ENCODE results near the gene PHKG1. TPM values are rescaled to one million over a fixed set of nuclear protein-coding genes. Genes with fewer than 3 reads are reported as not detected.
A peak's percentile ranks its signal among the peaks of the same experiment; 100 is the strongest.
"Not testable (repeated sequence)": the region's sequence is repeated elsewhere in the genome, so short reads cannot be mapped to it uniquely, and the experiment has no call there.

PHKG1 gene
- total RNA-seq, 3 donors from 2014 or later (not counting 1 experiment from before 2014, with no cell fraction given): 4.9 to 5.6 (median 5.0) TPM

DNA sequence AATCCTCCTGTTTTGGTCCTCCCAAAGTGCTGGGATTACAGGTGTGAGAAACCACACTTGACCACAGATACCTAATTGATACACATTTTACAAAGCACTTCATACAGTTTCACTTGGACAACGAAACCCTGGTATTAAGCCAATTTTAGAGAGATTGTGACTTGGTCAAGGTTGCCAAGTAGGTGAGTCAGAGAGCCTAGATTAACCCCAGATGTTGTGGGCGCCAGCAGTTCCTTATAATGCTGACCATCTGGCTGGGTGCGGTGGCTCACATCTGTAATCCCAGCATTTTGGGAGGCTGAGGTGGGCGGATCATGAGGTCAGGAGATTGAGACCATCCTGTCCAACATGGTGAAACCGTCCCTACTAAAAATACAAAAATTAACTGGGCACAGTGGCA lies 4.9 kb upstream of the PHKG1 start:
- Histone ChIP-seq H3K36me3 (ENCODE audit: control insufficient read depth, insufficient read depth, low read length) (peaks cover 34% of the 10 kb centered on the region), H3K4me3 (ENCODE audit: low read length) (no peak overlapping the region), H3K9me3 (ENCODE audit: control insufficient read depth, insufficient read depth, low read length) (no peaks in the 10 kb centered on the region), H3K27ac (ENCODE audit: low read length) (no peak overlapping the region), H3K27me3 (ENCODE audit: control insufficient read depth, insufficient read depth, low read length) (no peaks in the 10 kb centered on the region), H3K4me1 (ENCODE audit: control insufficient read depth, insufficient read depth, low read length) (no peaks in the 10 kb centered on the region)
- H3K36me3 Mint-ChIP-seq: no peaks in the 10 kb centered on the region
- no peaks in the 10 kb centered on the region for H3K9me3 Mint-ChIP-seq
- TF ChIP-seq, protein P1, sequence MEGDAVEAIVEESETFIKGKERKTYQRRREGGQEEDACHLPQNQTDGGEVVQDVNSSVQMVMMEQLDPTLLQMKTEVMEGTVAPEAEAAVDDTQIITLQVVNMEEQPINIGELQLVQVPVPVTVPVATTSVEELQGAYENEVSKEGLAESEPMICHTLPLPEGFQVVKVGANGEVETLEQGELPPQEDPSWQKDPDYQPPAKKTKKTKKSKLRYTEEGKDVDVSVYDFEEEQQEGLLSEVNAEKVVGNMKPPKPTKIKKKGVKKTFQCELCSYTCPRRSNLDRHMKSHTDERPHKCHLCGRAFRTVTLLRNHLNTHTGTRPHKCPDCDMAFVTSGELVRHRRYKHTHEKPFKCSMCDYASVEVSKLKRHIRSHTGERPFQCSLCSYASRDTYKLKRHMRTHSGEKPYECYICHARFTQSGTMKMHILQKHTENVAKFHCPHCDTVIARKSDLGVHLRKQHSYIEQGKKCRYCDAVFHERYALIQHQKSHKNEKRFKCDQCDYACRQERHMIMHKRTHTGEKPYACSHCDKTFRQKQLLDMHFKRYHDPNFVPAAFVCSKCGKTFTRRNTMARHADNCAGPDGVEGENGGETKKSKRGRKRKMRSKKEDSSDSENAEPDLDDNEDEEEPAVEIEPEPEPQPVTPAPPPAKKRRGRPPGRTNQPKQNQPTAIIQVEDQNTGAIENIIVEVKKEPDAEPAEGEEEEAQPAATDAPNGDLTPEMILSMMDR (IDR thresholded peaks at IDR 0.05): no peak
- H3K27me3 Mint-ChIP-seq (ENCODE audit: low read depth in 2 of 2): no peaks in the 10 kb centered on the region
- no peak overlapping the region for H3K4me3 Mint-ChIP-seq
- no peak overlapping the region for H3K27ac Mint-ChIP-seq
- 93% methylated on average over 5 of the region's 5 CpGs for WGBS (ENCODE audit: insufficient coverage)
- intact Hi-C loops (cut with micrococcal nuclease): no loop called here
- ATAC-seq (no peak), DNase-seq (no peak)
- peaks cover 0 to 9% of the 10 kb centered on the region in 2 donors for H3K4me1 Mint-ChIP-seq

- H3K9me3 ChIP-seq (ENCODE audit: control insufficient read depth, insufficient read depth, low read length); H3K4me3 ChIP-seq (ENCODE audit: low read length); ATAC-seq; H3K27me3 Mint-ChIP-seq (ENCODE audit: low read depth in 2 of 2); H3K4me3 Mint-ChIP-seq; intact Hi-C loops (cut with micrococcal nuclease); H3K4me1 Mint-ChIP-seq; DNase-seq; H3K27me3 ChIP-seq (ENCODE audit: control insufficient read depth, insufficient read depth, low read length); H3K27ac ChIP-seq (ENCODE audit: low read length); H3K27ac Mint-ChIP-seq; H3K9me3 Mint-ChIP-seq; H3K36me3 ChIP-seq (ENCODE audit: control insufficient read depth, insufficient read depth, low read length); H3K36me3 Mint-ChIP-seq; H3K4me1 ChIP-seq (ENCODE audit: control insufficient read depth, insufficient read depth, low read length): not testable (repeated sequence)
- WGBS (ENCODE audit: insufficient coverage): 90% methylated on average over 5 of the region's 6 CpGs
Measured at GRCh38 chr7:56092388-56092787, 364 bp downstream of the PHKG1 start.

DNA sequence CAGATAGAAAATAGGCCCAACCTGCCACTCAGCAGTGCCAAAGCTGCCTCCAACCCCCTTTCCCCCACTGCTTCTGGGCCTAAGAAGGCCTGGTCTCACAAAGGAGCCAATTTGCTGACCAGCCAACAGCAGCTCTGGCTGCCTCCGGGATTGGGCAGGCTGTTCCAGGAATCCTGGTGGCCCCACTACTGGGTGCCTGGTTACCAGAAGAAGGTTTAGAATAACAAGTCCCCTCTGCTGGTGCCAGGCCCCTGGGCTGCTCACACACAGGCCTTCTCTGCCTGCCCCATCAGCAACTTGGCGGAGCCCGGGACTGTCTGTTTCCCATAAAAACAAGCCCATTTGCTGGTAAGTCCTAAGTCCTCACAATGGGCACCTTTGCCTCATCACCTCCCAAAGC lies 1.2 kb downstream of the PHKG1 start:
- H3K36me3 Mint-ChIP-seq: no peaks in the 10 kb centered on the region
- H3K36me3 ChIP-seq (ENCODE audit: control insufficient read depth, insufficient read depth, low read length): no peaks in the 10 kb centered on the region
- intact Hi-C loops (cut with micrococcal nuclease): no loop called here
- H3K4me1 Mint-ChIP-seq: no peaks in the 10 kb centered on the region
- H3K4me3 Mint-ChIP-seq: no peak overlapping the region
- H3K9me3 Mint-ChIP-seq: no peaks in the 10 kb centered on the region
- no peaks in the 10 kb centered on the region for H3K4me1 ChIP-seq (ENCODE audit: control insufficient read depth, insufficient read depth, low read length)
- H3K27ac Mint-ChIP-seq: peak overlapping the region in 1 of 2 donors; percentile 58
- ATAC-seq (no peak), DNase-seq (no peak)
- 98% methylated on average over 3 of the region's 3 CpGs for WGBS (ENCODE audit: insufficient coverage)
- no peaks in the 10 kb centered on the region for H3K9me3 ChIP-seq (ENCODE audit: control insufficient read depth, insufficient read depth, low read length)
- no peaks in the 10 kb centered on the region for H3K27me3 Mint-ChIP-seq (ENCODE audit: low read depth in 2 of 2)
- TF ChIP-seq, protein P1 (IDR thresholded peaks at IDR 0.05): no peak
- no peaks in the 10 kb centered on the region for H3K27me3 ChIP-seq (ENCODE audit: control insufficient read depth, insufficient read depth, low read length)
- H3K4me3 ChIP-seq (ENCODE audit: low read length): no peak overlapping the region
- no peak overlapping the region for H3K27ac ChIP-seq (ENCODE audit: low read length)

- no peak overlapping the region for H3K27ac Mint-ChIP-seq
- H3K4me1 ChIP-seq (ENCODE audit: control insufficient read depth, insufficient read depth, low read length): no peaks in the 10 kb centered on the region
- ATAC-seq: no peak
- no peaks in the 10 kb centered on the region for H3K4me1 Mint-ChIP-seq
- TF ChIP-seq, protein P1 (IDR thresholded peaks at IDR 0.05): no peak
- H3K36me3 ChIP-seq (ENCODE audit: control insufficient read depth, insufficient read depth, low read length): no peaks in the 10 kb centered on the region
- H3K4me3 ChIP-seq (ENCODE audit: low read length): no peak overlapping the region
- 94% methylated on average over 16 of the region's 16 CpGs for WGBS (ENCODE audit: insufficient coverage)
- H3K9me3 ChIP-seq (ENCODE audit: control insufficient read depth, insufficient read depth, low read length): no peaks in the 10 kb centered on the region
- H3K36me3 Mint-ChIP-seq: no peaks in the 10 kb centered on the region
- no peaks in the 10 kb centered on the region for H3K27me3 ChIP-seq (ENCODE audit: control insufficient read depth, insufficient read depth, low read length)
- H3K27ac ChIP-seq (ENCODE audit: low read length): no peak overlapping the region
- H3K4me3 Mint-ChIP-seq: no peak overlapping the region
- no peaks in the 10 kb centered on the region for H3K27me3 Mint-ChIP-seq (ENCODE audit: low read depth in 2 of 2)
- H3K9me3 Mint-ChIP-seq: no peaks in the 10 kb centered on the region
- intact Hi-C loops (cut with micrococcal nuclease): no loop called here
- DNase-seq: no peak
Measured at GRCh38 chr7:56087445-56087844, 5.3 kb downstream of the PHKG1 start.
